ENCODE data around the gene DNASE1L2. TPM values are rescaled to one million over a fixed set of nuclear protein-coding genes. Genes with fewer than 3 reads are reported as not detected.

DNASE1L2 gene
- total and polyA plus RNA-seq, 2 donors (not counting 3 experiments of a cell fraction or from before 2014, with no cell fraction given) = 0.57 to 1.2 TPM

- Histone ChIP-seq H3K4me1 (ENCODE audit: control insufficient read depth, extremely low read depth, insufficient read depth, low read length) (peaks cover 25% of the 10 kb centered on the region), H3K9me1 (replicated peaks; ENCODE audit: control insufficient read depth, extremely low read depth, insufficient read depth, low read length) (no peaks in the 10 kb centered on the region), H3K27ac (ENCODE audit: insufficient read depth, low read depth, low read length) (no peak overlapping the region), H3K4me2 (ENCODE audit: insufficient read depth, low read length) (no peak overlapping the region), H2AFZ (ENCODE audit: low read depth, low read length) (no peak overlapping the region), H3K27me3 (ENCODE audit: control insufficient read depth in 2 of 2, insufficient read depth in 2 of 2, low read length in 2 of 2) (no peaks in the 10 kb centered on the region), H3K4me3 (replicated peaks in 1 of 3; ENCODE audit: insufficient read depth in 1 of 3, low read depth in 1 of 3, low read length in 3 of 3) (no peak overlapping the region), H3K9ac (replicated peaks; ENCODE audit: extremely low read depth, insufficient read depth, low read length) (no peak overlapping the region), H3K9me3 (replicated peaks; ENCODE audit: control insufficient read depth, insufficient read depth, low read length) (no peaks in the 10 kb centered on the region), H3K36me3 (ENCODE audit: control insufficient read depth in 2 of 2, extremely low read depth in 1 of 2, insufficient read depth in 2 of 2, low read length in 2 of 2) (peaks cover 0 to 22% of the 10 kb centered on the region in 2 experiments), H3K79me2 (ENCODE audit: control insufficient read depth, insufficient read depth, low read length) (peaks cover 31% of the 10 kb centered on the region), H4K20me1 (replicated peaks; ENCODE audit: control insufficient read depth, extremely low read depth, insufficient read depth, low read length) (no peaks in the 10 kb centered on the region)
- DNase-seq (ENCODE audit: low read depth, low spot score) (no peak), FAIRE-seq (no peak)
- dilution Hi-C loops (cut with MboI; ENCODE audit: extremely low pct_ligation_motif_present, low sequenced_read_pairs) (no loop called here), intact Hi-C loops (cut with micrococcal nuclease) (no loop called here)
- BruUV-seq (replicated peaks) = no TSS peak
- TF ChIP-seq JUN (IDR thresholded peaks at IDR 0.05; ENCODE audit: borderline replicate concordance, insufficient read depth, insufficient read length, low read depth) (no peak), MAX (IDR thresholded peaks at IDR 0.05; ENCODE audit: insufficient read depth, insufficient read length) (no peak), POLR2AphosphoS5 (IDR thresholded peaks at IDR 0.05; ENCODE audit: insufficient read depth, low read depth, low read length) (no peak), MYC (IDR thresholded peaks at IDR 0.05; ENCODE audit: low read depth, low read length) (no peak), FOS (IDR thresholded peaks at IDR 0.05; ENCODE audit: borderline replicate concordance, insufficient read depth, low read length) (no peak), EZH2 (IDR thresholded peaks at IDR 0.05; ENCODE audit: borderline replicate concordance, low read depth, low read length, severe bottlenecking) (no peak), GATA2 (IDR thresholded peaks at IDR 0.05; ENCODE audit: insufficient read depth, insufficient read length, low read depth, low read length) (no peak), POLR2A (IDR thresholded peaks at IDR 0.05; ENCODE audit: low read depth, low read length) (no peak)
- TF ChIP-seq, protein P1, sequence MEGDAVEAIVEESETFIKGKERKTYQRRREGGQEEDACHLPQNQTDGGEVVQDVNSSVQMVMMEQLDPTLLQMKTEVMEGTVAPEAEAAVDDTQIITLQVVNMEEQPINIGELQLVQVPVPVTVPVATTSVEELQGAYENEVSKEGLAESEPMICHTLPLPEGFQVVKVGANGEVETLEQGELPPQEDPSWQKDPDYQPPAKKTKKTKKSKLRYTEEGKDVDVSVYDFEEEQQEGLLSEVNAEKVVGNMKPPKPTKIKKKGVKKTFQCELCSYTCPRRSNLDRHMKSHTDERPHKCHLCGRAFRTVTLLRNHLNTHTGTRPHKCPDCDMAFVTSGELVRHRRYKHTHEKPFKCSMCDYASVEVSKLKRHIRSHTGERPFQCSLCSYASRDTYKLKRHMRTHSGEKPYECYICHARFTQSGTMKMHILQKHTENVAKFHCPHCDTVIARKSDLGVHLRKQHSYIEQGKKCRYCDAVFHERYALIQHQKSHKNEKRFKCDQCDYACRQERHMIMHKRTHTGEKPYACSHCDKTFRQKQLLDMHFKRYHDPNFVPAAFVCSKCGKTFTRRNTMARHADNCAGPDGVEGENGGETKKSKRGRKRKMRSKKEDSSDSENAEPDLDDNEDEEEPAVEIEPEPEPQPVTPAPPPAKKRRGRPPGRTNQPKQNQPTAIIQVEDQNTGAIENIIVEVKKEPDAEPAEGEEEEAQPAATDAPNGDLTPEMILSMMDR (IDR thresholded peaks at IDR 0.05; ENCODE audit: extremely low read depth in 1 of 2, insufficient read depth in 1 of 2, low read depth in 1 of 2, low read length in 2 of 2) = no peak
- CTCF ChIA-PET = no interaction called here
- POLR2A ChIA-PET = interaction anchor here (1.7 kb wide), 1 partner anchor 54 kb away, joined by 5 read pairs; the partner anchor contains the start of gene TRAF7
Measured at GRCh38 chr16:2209258-2210008, 26.8 kb upstream of the DNASE1L2 start.
